Measurements from ENCODE around the gene AMPD1.

The AMPD1 gene

DNA sequence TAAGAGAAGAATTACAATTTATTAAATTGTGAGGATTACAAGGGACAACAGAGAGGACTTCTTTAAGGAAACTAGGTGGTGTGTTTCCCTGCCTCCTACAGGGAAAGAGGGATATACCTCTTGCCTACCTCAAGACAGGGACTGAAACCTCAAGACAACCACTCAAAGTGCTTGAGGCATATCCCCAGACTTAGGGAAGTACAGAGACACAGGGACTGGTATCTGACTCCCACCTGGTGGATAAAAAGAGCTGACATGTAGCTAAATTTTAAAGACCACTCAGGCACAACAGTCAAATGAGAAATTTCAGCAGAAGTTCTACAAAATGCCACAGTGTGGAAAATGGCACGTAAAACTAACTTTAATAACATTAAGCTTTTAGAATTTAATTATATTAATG lies 46.8 kb downstream of the AMPD1 start:
- Histone ChIP-seq H3K36me3 (ENCODE audit: low read length) (no peaks in the 10 kb centered on the region), H3K27me3 (ENCODE audit: low read length) (no peaks in the 10 kb centered on the region), H3K4me2 (ENCODE audit: low read depth, low read length, poor library complexity, severe bottlenecking) (no peak overlapping the region), H2AFZ (ENCODE audit: low read depth, low read length, severe bottlenecking) (no peak overlapping the region), H3F3A (ENCODE audit: insufficient read depth) (no peaks in the 10 kb centered on the region), H3K9me3 (ENCODE audit: insufficient read depth, low read length) (no peaks in the 10 kb centered on the region), H3K9ac (ENCODE audit: low read length) (no peak overlapping the region), H4K20me1 (ENCODE audit: low read depth, low read length) (no peaks in the 10 kb centered on the region), H3K4me3 (ENCODE audit: insufficient read depth, low read length, poor library complexity, severe bottlenecking) (no peak overlapping the region), H3K27ac (ENCODE audit: low read depth, low read length) (no peak overlapping the region), H3K9me2 (replicated peaks; ENCODE audit: insufficient read depth, low read length) (no peaks in the 10 kb centered on the region), H3K79me2 (ENCODE audit: insufficient read depth, low read length) (no peaks in the 10 kb centered on the region)
- TF ChIP-seq, protein P1, sequence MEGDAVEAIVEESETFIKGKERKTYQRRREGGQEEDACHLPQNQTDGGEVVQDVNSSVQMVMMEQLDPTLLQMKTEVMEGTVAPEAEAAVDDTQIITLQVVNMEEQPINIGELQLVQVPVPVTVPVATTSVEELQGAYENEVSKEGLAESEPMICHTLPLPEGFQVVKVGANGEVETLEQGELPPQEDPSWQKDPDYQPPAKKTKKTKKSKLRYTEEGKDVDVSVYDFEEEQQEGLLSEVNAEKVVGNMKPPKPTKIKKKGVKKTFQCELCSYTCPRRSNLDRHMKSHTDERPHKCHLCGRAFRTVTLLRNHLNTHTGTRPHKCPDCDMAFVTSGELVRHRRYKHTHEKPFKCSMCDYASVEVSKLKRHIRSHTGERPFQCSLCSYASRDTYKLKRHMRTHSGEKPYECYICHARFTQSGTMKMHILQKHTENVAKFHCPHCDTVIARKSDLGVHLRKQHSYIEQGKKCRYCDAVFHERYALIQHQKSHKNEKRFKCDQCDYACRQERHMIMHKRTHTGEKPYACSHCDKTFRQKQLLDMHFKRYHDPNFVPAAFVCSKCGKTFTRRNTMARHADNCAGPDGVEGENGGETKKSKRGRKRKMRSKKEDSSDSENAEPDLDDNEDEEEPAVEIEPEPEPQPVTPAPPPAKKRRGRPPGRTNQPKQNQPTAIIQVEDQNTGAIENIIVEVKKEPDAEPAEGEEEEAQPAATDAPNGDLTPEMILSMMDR (IDR thresholded peaks at IDR 0.05; ENCODE audit: insufficient read depth, low read length, poor library complexity, severe bottlenecking): no peak
- TF ChIP-seq EZH2phosphoT487 (conservative IDR thresholded peaks at IDR 0.05; ENCODE audit: low read length): no peak

DNA sequence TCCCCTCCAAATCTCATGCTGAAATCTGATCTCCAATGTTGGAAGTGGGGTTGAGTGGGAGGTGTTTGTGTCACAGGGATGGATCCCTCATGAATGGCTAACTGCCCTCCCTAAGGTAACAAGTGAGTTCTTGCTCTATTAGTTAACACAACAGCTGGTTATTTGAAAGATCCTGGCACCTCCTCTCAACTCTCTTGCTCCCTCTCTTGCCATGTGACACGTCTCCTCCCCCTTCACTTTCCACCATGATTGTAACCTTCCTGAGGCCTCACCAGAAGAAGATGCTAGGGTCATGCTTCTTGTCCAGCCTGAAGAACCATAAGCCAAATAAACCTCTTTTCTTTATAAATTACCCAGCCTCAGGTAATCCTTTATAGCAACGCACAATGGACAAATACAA lies 54.0 kb downstream of the AMPD1 start:
- no peak overlapping the region for H3K4me2 ChIP-seq (ENCODE audit: low read depth, low read length, poor library complexity, severe bottlenecking)
- H3K4me3 ChIP-seq (ENCODE audit: insufficient read depth, low read length, poor library complexity, severe bottlenecking): no peak overlapping the region
- no peak overlapping the region for H3K9ac ChIP-seq (ENCODE audit: low read length)
- no peak overlapping the region for H2AFZ ChIP-seq (ENCODE audit: low read depth, low read length, severe bottlenecking)
- no peaks in the 10 kb centered on the region for H3K9me3 ChIP-seq (ENCODE audit: insufficient read depth, low read length)
- no peaks in the 10 kb centered on the region for H3K36me3 ChIP-seq (ENCODE audit: low read length)
- no peaks in the 10 kb centered on the region for H3F3A ChIP-seq (ENCODE audit: insufficient read depth)
- H3K27me3 ChIP-seq (ENCODE audit: low read length): no peaks in the 10 kb centered on the region
- TF ChIP-seq, protein P1 (IDR thresholded peaks at IDR 0.05; ENCODE audit: insufficient read depth, low read length, poor library complexity, severe bottlenecking): no peak
- no peak for TF ChIP-seq EZH2phosphoT487 (conservative IDR thresholded peaks at IDR 0.05; ENCODE audit: low read length)
- no peaks in the 10 kb centered on the region for H4K20me1 ChIP-seq (ENCODE audit: low read depth, low read length)
- H3K27ac ChIP-seq (ENCODE audit: low read depth, low read length): no peak overlapping the region
- no peaks in the 10 kb centered on the region for H3K79me2 ChIP-seq (ENCODE audit: insufficient read depth, low read length)
- no peaks in the 10 kb centered on the region for H3K9me2 ChIP-seq (replicated peaks; ENCODE audit: insufficient read depth, low read length)

GRCh38 chr1:114638910-114639309 lies 56.4 kb downstream of the AMPD1 start:
- Histone ChIP-seq H3K4me3 (ENCODE audit: insufficient read depth, low read length, poor library complexity, severe bottlenecking) (no peak overlapping the region), H3K36me3 (ENCODE audit: low read length) (no peaks in the 10 kb centered on the region), H3F3A (ENCODE audit: insufficient read depth) (no peaks in the 10 kb centered on the region), H4K20me1 (ENCODE audit: low read depth, low read length) (no peaks in the 10 kb centered on the region), H3K9me2 (replicated peaks; ENCODE audit: insufficient read depth, low read length) (no peaks in the 10 kb centered on the region), H3K27me3 (ENCODE audit: low read length) (no peaks in the 10 kb centered on the region), H3K79me2 (ENCODE audit: insufficient read depth, low read length) (no peaks in the 10 kb centered on the region), H2AFZ (ENCODE audit: low read depth, low read length, severe bottlenecking) (no peak overlapping the region), H3K27ac (ENCODE audit: low read depth, low read length) (no peak overlapping the region), H3K9me3 (ENCODE audit: insufficient read depth, low read length) (no peaks in the 10 kb centered on the region), H3K9ac (ENCODE audit: low read length) (no peak overlapping the region), H3K4me2 (ENCODE audit: low read depth, low read length, poor library complexity, severe bottlenecking) (no peak overlapping the region)
- TF ChIP-seq, protein P1 (IDR thresholded peaks at IDR 0.05; ENCODE audit: insufficient read depth, low read length, poor library complexity, severe bottlenecking): no peak
- no peak for TF ChIP-seq EZH2phosphoT487 (conservative IDR thresholded peaks at IDR 0.05; ENCODE audit: low read length)

Measured in SU-DHL-6 (cell line).